ENCODE measurements around the gene OR4A15.

OR4A15 gene

GRCh38 chr11:55367674-55368073, at the start of gene OR4A15:
Gene OR4A15, plus strand, starts transcription at chr11:55367974. Its CDS starts 0 bp downstream, at chr11:55367974.
- H3K9ac ChIP-seq (ENCODE audit: low read length in 5 of 5): no peak within 1 kb of the TSS
- peaks cover 0 to 12% (median 2%) of the 10 kb centered on the region in 5 donors for H3K9me3 ChIP-seq (ENCODE audit: control insufficient read depth in 5 of 5, low read length in 5 of 5)
- no peaks in the 10 kb centered on the region for H3K4me1 ChIP-seq (ENCODE audit: control insufficient read depth in 5 of 5, insufficient read depth in 5 of 5, low read length in 5 of 5)
- H3K4me3 ChIP-seq (ENCODE audit: low read depth in 1 of 5, low read length in 5 of 5): no peak within 1 kb of the TSS
- no peaks in the 10 kb centered on the region for H3K36me3 ChIP-seq (ENCODE audit: control insufficient read depth in 5 of 5, insufficient read depth in 5 of 5, low read length in 5 of 5)
- no peak within 1 kb of the TSS for H3K27ac ChIP-seq (ENCODE audit: low read depth, low read length)
- no peaks in the 10 kb centered on the region for H3K27me3 ChIP-seq (ENCODE audit: control insufficient read depth in 5 of 5, insufficient read depth in 4 of 5, low read length in 5 of 5)

GRCh38 chr11:55324500-55324899, 43.3 kb upstream of the OR4A15 start:
- Histone ChIP-seq H3K9me3 (ENCODE audit: control insufficient read depth in 5 of 5, low read length in 5 of 5) (peaks cover 0 to 8% (median 0%) of the 10 kb centered on the region in 5 donors), H3K4me3 (ENCODE audit: low read depth in 1 of 5, low read length in 5 of 5) (no peak overlapping the region), H3K9ac (ENCODE audit: low read length in 5 of 5) (no peak overlapping the region), H3K4me1 (ENCODE audit: control insufficient read depth in 5 of 5, insufficient read depth in 5 of 5, low read length in 5 of 5) (no peaks in the 10 kb centered on the region), H3K27me3 (ENCODE audit: control insufficient read depth in 5 of 5, insufficient read depth in 4 of 5, low read length in 5 of 5) (no peaks in the 10 kb centered on the region), H3K27ac (ENCODE audit: low read depth, low read length) (no peak overlapping the region), H3K36me3 (ENCODE audit: control insufficient read depth in 5 of 5, insufficient read depth in 5 of 5, low read length in 5 of 5) (no peaks in the 10 kb centered on the region)

GRCh38 chr11:55342901-55343300, 24.9 kb upstream of the OR4A15 start, which contains the start of gene OR4A16:
Gene OR4A16, plus strand, starts transcription at chr11:55343201. Its CDS starts 0 bp downstream, at chr11:55343201.
- H3K27me3 ChIP-seq (ENCODE audit: control insufficient read depth in 5 of 5, insufficient read depth in 4 of 5, low read length in 5 of 5): no peaks in the 10 kb centered on the region
- no peaks in the 10 kb centered on the region for H3K4me1 ChIP-seq (ENCODE audit: control insufficient read depth in 5 of 5, insufficient read depth in 5 of 5, low read length in 5 of 5)
- no peak within 1 kb of the TSS for H3K27ac ChIP-seq (ENCODE audit: low read depth, low read length)
- H3K9ac ChIP-seq (ENCODE audit: low read length in 5 of 5): no peak within 1 kb of the TSS
- H3K4me3 ChIP-seq (ENCODE audit: low read depth in 1 of 5, low read length in 5 of 5): no peak within 1 kb of the TSS
- peaks cover 0 to 7% (median 0%) of the 10 kb centered on the region in 5 donors for H3K9me3 ChIP-seq (ENCODE audit: control insufficient read depth in 5 of 5, low read length in 5 of 5)
- no peaks in the 10 kb centered on the region for H3K36me3 ChIP-seq (ENCODE audit: control insufficient read depth in 5 of 5, insufficient read depth in 5 of 5, low read length in 5 of 5)

GRCh38 chr11:55345306-55345705, 22.5 kb upstream of the OR4A15 start:
- H3K27me3 ChIP-seq (ENCODE audit: control insufficient read depth in 5 of 5, insufficient read depth in 4 of 5, low read length in 5 of 5): no peaks in the 10 kb centered on the region
- no peak overlapping the region for H3K27ac ChIP-seq (ENCODE audit: low read depth, low read length)
- H3K4me3 ChIP-seq (ENCODE audit: low read depth in 1 of 5, low read length in 5 of 5): no peak overlapping the region
- no peaks in the 10 kb centered on the region for H3K4me1 ChIP-seq (ENCODE audit: control insufficient read depth in 5 of 5, insufficient read depth in 5 of 5, low read length in 5 of 5)
- no peak overlapping the region for H3K9ac ChIP-seq (ENCODE audit: low read length in 5 of 5)
- peaks cover 0 to 9% (median 4%) of the 10 kb centered on the region in 5 donors for H3K9me3 ChIP-seq (ENCODE audit: control insufficient read depth in 5 of 5, low read length in 5 of 5)
- no peaks in the 10 kb centered on the region for H3K36me3 ChIP-seq (ENCODE audit: control insufficient read depth in 5 of 5, insufficient read depth in 5 of 5, low read length in 5 of 5)

- Histone ChIP-seq H3K27me3 (ENCODE audit: control insufficient read depth in 5 of 5, insufficient read depth in 4 of 5, low read length in 5 of 5) (no peaks in the 10 kb centered on the region), H3K4me1 (ENCODE audit: control insufficient read depth in 5 of 5, insufficient read depth in 5 of 5, low read length in 5 of 5) (no peaks in the 10 kb centered on the region), H3K36me3 (ENCODE audit: control insufficient read depth in 5 of 5, insufficient read depth in 5 of 5, low read length in 5 of 5) (no peaks in the 10 kb centered on the region), H3K27ac (ENCODE audit: low read depth, low read length) (no peak overlapping the region), H3K4me3 (ENCODE audit: low read depth in 1 of 5, low read length in 5 of 5) (no peak overlapping the region), H3K9ac (ENCODE audit: low read length in 5 of 5) (no peak overlapping the region), H3K9me3 (ENCODE audit: control insufficient read depth in 5 of 5, low read length in 5 of 5) (peaks cover 0 to 9% (median 0%) of the 10 kb centered on the region in 5 donors)
Measured at GRCh38 chr11:55349032-55349431, 18.7 kb upstream of the OR4A15 start.

GRCh38 chr11:55357560-55358184, 10.1 kb upstream of the OR4A15 start:
- Histone ChIP-seq H3K4me3 (ENCODE audit: low read depth in 1 of 5, low read length in 5 of 5) (no peak overlapping the region), H3K4me1 (ENCODE audit: control insufficient read depth in 5 of 5, insufficient read depth in 5 of 5, low read length in 5 of 5) (no peaks in the 10 kb centered on the region), H3K36me3 (ENCODE audit: control insufficient read depth in 5 of 5, insufficient read depth in 5 of 5, low read length in 5 of 5) (no peaks in the 10 kb centered on the region), H3K27me3 (ENCODE audit: control insufficient read depth in 5 of 5, insufficient read depth in 4 of 5, low read length in 5 of 5) (no peaks in the 10 kb centered on the region), H3K9me3 (ENCODE audit: control insufficient read depth in 5 of 5, low read length in 5 of 5) (peaks cover 0 to 15% (median 2%) of the 10 kb centered on the region in 5 donors), H3K27ac (ENCODE audit: low read depth, low read length) (no peak overlapping the region), H3K9ac (ENCODE audit: low read length in 5 of 5) (no peak overlapping the region)

GRCh38 chr11:55401011-55401410, 33.2 kb downstream of the OR4A15 start:
- no peaks in the 10 kb centered on the region for H3K27me3 ChIP-seq (ENCODE audit: control insufficient read depth in 5 of 5, insufficient read depth in 4 of 5, low read length in 5 of 5)
- no peak overlapping the region for H3K4me3 ChIP-seq (ENCODE audit: low read depth in 1 of 5, low read length in 5 of 5)
- no peaks in the 10 kb centered on the region for H3K4me1 ChIP-seq (ENCODE audit: control insufficient read depth in 5 of 5, insufficient read depth in 5 of 5, low read length in 5 of 5)
- no peak overlapping the region for H3K27ac ChIP-seq (ENCODE audit: low read depth, low read length)
- H3K36me3 ChIP-seq (ENCODE audit: control insufficient read depth in 5 of 5, insufficient read depth in 5 of 5, low read length in 5 of 5): no peaks in the 10 kb centered on the region
- no peak overlapping the region for H3K9ac ChIP-seq (ENCODE audit: low read length in 5 of 5)
- H3K9me3 ChIP-seq (ENCODE audit: control insufficient read depth in 5 of 5, low read length in 5 of 5): peaks cover 0 to 17% (median 4%) of the 10 kb centered on the region in 5 donors
